Cardiac fibroblast (primary cell): Measurements from ENCODE around the gene PWP1.

Source experiments
- DNase-seq, 2 donors: peaks; one replicate each; pipeline versions ENCODE4 v3.0.0 to v3.0.0-alpha.2; 2010; ENCODE audit warnings: low read depth in 2 of 2
- H3K4me3 ChIP-seq, 2 donors: replicated peaks in 1 of 2; 1 replicate in 1 of 2; 2 replicates in 1 of 2; pipeline ENCODE4 v1.5.1; 2011; ENCODE audit warnings: low read depth in 2 of 2, low read length in 2 of 2, mild to moderate bottlenecking in 2 of 2, moderate library complexity in 1 of 2
- CTCF ChIP-seq: IDR thresholded peaks from one replicate; pipeline ENCODE4 v1.5.1; 2011; ENCODE audit warnings: low read depth, mild to moderate bottlenecking, low read length, inconsistent platforms

The PWP1 gene

GRCh38 chr12:107663277-107663676, 22.3 kb upstream of the PWP1 start:
- TF ChIP-seq CTCF = no peak
- DNase-seq = no peak

GRCh38 chr12:107666009-107666408, 19.6 kb upstream of the PWP1 start:
- TF ChIP-seq CTCF = no peak
- DNase-seq = no peak
- no peak overlapping the region for H3K4me3 ChIP-seq

More at GRCh38 chr12:107663277-107663676, 22.3 kb upstream of the PWP1 start:
- no peak overlapping the region for H3K4me3 ChIP-seq

- H3K4me3 ChIP-seq = no peak overlapping the region
- TF ChIP-seq CTCF = no peak
- no peak for DNase-seq
These were observed 18.1 kb upstream of the PWP1 start for GRCh38 chr12:107667464-107667863.

- TF ChIP-seq CTCF = no peak
- DNase-seq = peak in 1 of 2 donors; percentile 30
- H3K4me3 ChIP-seq = no peak overlapping the region
These were observed 17.1 kb upstream of the PWP1 start for GRCh38 chr12:107668320-107669098.

GRCh38 chr12:107669946-107670345, 15.7 kb upstream of the PWP1 start:
- no peak for DNase-seq
- H3K4me3 ChIP-seq = no peak overlapping the region
- no peak for TF ChIP-seq CTCF

GRCh38 chr12:107670999-107671643, 14.5 kb upstream of the PWP1 start:
- DNase-seq = peak; percentile 22 to 44
- TF ChIP-seq CTCF = peak; percentile 81
- H3K4me3 ChIP-seq = no peak overlapping the region
